ENCODE data around the gene SNX17. TPM values are rescaled to one million over a fixed set of nuclear protein-coding genes. Genes with fewer than 3 reads are reported as not detected.
"Not testable (repeated sequence)": the region's sequence is repeated elsewhere in the genome, so short reads cannot be mapped to it uniquely, and the experiment has no call there.

SNX17 gene
- total and polyA plus RNA-seq, 2 donors (not counting 3 experiments of a cell fraction or from before 2014, with no cell fraction given): 103 to 130 TPM

- Histone ChIP-seq H3K36me3 (ENCODE audit: control insufficient read depth in 2 of 2, extremely low read depth in 1 of 2, insufficient read depth in 2 of 2, low read length in 2 of 2) (no peaks in the 10 kb centered on the region), H3K9me3 (replicated peaks; ENCODE audit: control insufficient read depth, insufficient read depth, low read length) (no peaks in the 10 kb centered on the region), H3K27me3 (ENCODE audit: control insufficient read depth in 2 of 2, insufficient read depth in 2 of 2, low read length in 2 of 2) (no peaks in the 10 kb centered on the region), H3K79me2 (ENCODE audit: control insufficient read depth, insufficient read depth, low read length) (peaks cover 81% of the 10 kb centered on the region), H3K9ac (replicated peaks; ENCODE audit: extremely low read depth, insufficient read depth, low read length) (no peak overlapping the region), H3K4me3 (replicated peaks in 1 of 3; ENCODE audit: insufficient read depth in 1 of 3, low read depth in 1 of 3, low read length in 3 of 3) (no peak overlapping the region), H3K27ac (ENCODE audit: insufficient read depth, low read depth, low read length) (no peak overlapping the region), H3K9me1 (replicated peaks; ENCODE audit: control insufficient read depth, extremely low read depth, insufficient read depth, low read length) (no peaks in the 10 kb centered on the region), H4K20me1 (replicated peaks; ENCODE audit: control insufficient read depth, extremely low read depth, insufficient read depth, low read length) (peaks cover 3% of the 10 kb centered on the region), H3K4me1 (ENCODE audit: control insufficient read depth, extremely low read depth, insufficient read depth, low read length) (peaks cover 10% of the 10 kb centered on the region), H3K4me2 (ENCODE audit: insufficient read depth, low read length) (no peak overlapping the region), H2AFZ (ENCODE audit: low read depth, low read length) (no peak overlapping the region)
- DNase-seq (ENCODE audit: low read depth, low spot score) (no peak), FAIRE-seq (no peak)
- no TSS peak for BruUV-seq (replicated peaks)
- CTCF ChIA-PET: interaction anchor here (1.3 to 2.1 kb wide), 2 partner anchors 19 to 23 kb away, joined by 3 to 5 read pairs; no protein-coding TSS in a partner anchor
- dilution Hi-C loops (cut with MboI; ENCODE audit: extremely low pct_ligation_motif_present, low sequenced_read_pairs) (no loop called here), intact Hi-C loops (cut with micrococcal nuclease) (no loop called here)
- TF ChIP-seq CTCF (IDR thresholded peaks at IDR 0.05; ENCODE audit: extremely low read depth in 1 of 2, insufficient read depth in 1 of 2, low read depth in 1 of 2, low read length in 2 of 2) (no peak), MYC (IDR thresholded peaks at IDR 0.05; ENCODE audit: low read depth, low read length) (no peak), POLR2A (IDR thresholded peaks at IDR 0.05; ENCODE audit: low read depth, low read length) (no peak), FOS (IDR thresholded peaks at IDR 0.05; ENCODE audit: borderline replicate concordance, insufficient read depth, low read length) (no peak), JUN (IDR thresholded peaks at IDR 0.05; ENCODE audit: borderline replicate concordance, insufficient read depth, insufficient read length, low read depth) (no peak), MAX (IDR thresholded peaks at IDR 0.05; ENCODE audit: insufficient read depth, insufficient read length) (no peak), POLR2AphosphoS5 (IDR thresholded peaks at IDR 0.05; ENCODE audit: insufficient read depth, low read depth, low read length) (no peak), EZH2 (IDR thresholded peaks at IDR 0.05; ENCODE audit: borderline replicate concordance, low read depth, low read length, severe bottlenecking) (no peak), GATA2 (IDR thresholded peaks at IDR 0.05; ENCODE audit: insufficient read depth, insufficient read length, low read depth, low read length) (no peak)
- POLR2A ChIA-PET: no interaction called here
Observed at GRCh38 chr2:27351802-27352598, 18.4 kb upstream of the SNX17 start.

- DNase-seq (ENCODE audit: low read depth, low spot score); dilution Hi-C loops (cut with MboI; ENCODE audit: extremely low pct_ligation_motif_present, low sequenced_read_pairs); H3K9me1 ChIP-seq (replicated peaks; ENCODE audit: control insufficient read depth, extremely low read depth, insufficient read depth, low read length); BruUV-seq (replicated peaks); H3K4me3 ChIP-seq (replicated peaks in 1 of 3; ENCODE audit: insufficient read depth in 1 of 3, low read depth in 1 of 3, low read length in 3 of 3); H2AFZ ChIP-seq (ENCODE audit: low read depth, low read length); H3K9me3 ChIP-seq (replicated peaks; ENCODE audit: control insufficient read depth, insufficient read depth, low read length); FAIRE-seq; POLR2A ChIA-PET; H3K36me3 ChIP-seq (ENCODE audit: control insufficient read depth in 2 of 2, extremely low read depth in 1 of 2, insufficient read depth in 2 of 2, low read length in 2 of 2); H4K20me1 ChIP-seq (replicated peaks; ENCODE audit: control insufficient read depth, extremely low read depth, insufficient read depth, low read length); H3K9ac ChIP-seq (replicated peaks; ENCODE audit: extremely low read depth, insufficient read depth, low read length); H3K4me2 ChIP-seq (ENCODE audit: insufficient read depth, low read length); H3K27ac ChIP-seq (ENCODE audit: insufficient read depth, low read depth, low read length); H3K27me3 ChIP-seq (ENCODE audit: control insufficient read depth in 2 of 2, insufficient read depth in 2 of 2, low read length in 2 of 2); intact Hi-C loops (cut with micrococcal nuclease): not testable (repeated sequence)
- CTCF ChIA-PET: interaction anchor here (0.7 to 2.1 kb wide), 3 partner anchors 16 to 244 kb away, joined by 3 to 5 read pairs (median 4); partner anchors contain the start of gene EIF2B4
- peaks cover 77% of the 10 kb centered on the region for H3K79me2 ChIP-seq (ENCODE audit: control insufficient read depth, insufficient read depth, low read length)
- H3K4me1 ChIP-seq (ENCODE audit: control insufficient read depth, extremely low read depth, insufficient read depth, low read length): peaks cover 16% of the 10 kb centered on the region
Observed at GRCh38 chr2:27353386-27353761, 17.0 kb upstream of the SNX17 start.
